HL-60 (cell line): ENCODE results near the gene TMEM140.
"Not testable (repeated sequence)": the region's sequence is repeated elsewhere in the genome, so short reads cannot be mapped to it uniquely, and the experiment has no call there.

Source experiments
- DNase-seq, 2 experiments: peaks; one replicate each; pipeline ENCODE4 v3.0.0-alpha.2; 2010 to 2020; ENCODE audit warnings: low read depth in 1 of 2, low spot score in 1 of 2
- H3K27ac ChIP-seq: fragments of 250-450 bp; sonication (Bioruptor Pico); replicated peaks from 2 replicates; pipeline ENCODE4 v1.5.1; 2020; ENCODE audit warnings: mild to moderate bottlenecking, moderate library complexity
- H3K27me3 ChIP-seq: fragments of 250-450 bp; sonication (Bioruptor Pico); 2 replicates; pipeline ENCODE4 v1.5.1; 2021; ENCODE audit warnings: mild to moderate bottlenecking, moderate library complexity; ENCODE audit not compliant: insufficient read depth, poor library complexity, severe bottlenecking
- H3K4me3 ChIP-seq: replicated peaks from 2 replicates; pipeline ENCODE4 v1.5.1; 2011; ENCODE audit warnings: mild to moderate bottlenecking, control low read depth, low read length; ENCODE audit not compliant: insufficient read depth
- CTCF ChIP-seq: IDR thresholded peaks from one replicate; pipeline ENCODE4 v1.5.1; 2011; ENCODE audit warnings: low read length, control low read depth, inconsistent platforms; ENCODE audit not compliant: insufficient read depth
- GABPA ChIP-seq: IDR thresholded peaks from 2 replicates; pipeline ENCODE4 v1.6.1; 2012; ENCODE audit warnings: low read depth
- POLR2AphosphoS5 ChIP-seq: IDR thresholded peaks from 2 replicates; pipeline ENCODE4 v1.6.1; 2012; ENCODE audit warnings: low read depth
- SPI1 ChIP-seq: IDR thresholded peaks from 2 replicates; pipeline ENCODE4 v1.6.1; 2012; ENCODE audit warnings: low read depth, mild to moderate bottlenecking, borderline replicate concordance
- TF ChIP-seq, protein P1 (sequence below): IDR thresholded peaks from 2 replicates; pipeline ENCODE4 v1.6.1; 2012; ENCODE audit warnings: low read depth; ENCODE audit not compliant: insufficient replicate concordance

The TMEM140 gene

DNA sequence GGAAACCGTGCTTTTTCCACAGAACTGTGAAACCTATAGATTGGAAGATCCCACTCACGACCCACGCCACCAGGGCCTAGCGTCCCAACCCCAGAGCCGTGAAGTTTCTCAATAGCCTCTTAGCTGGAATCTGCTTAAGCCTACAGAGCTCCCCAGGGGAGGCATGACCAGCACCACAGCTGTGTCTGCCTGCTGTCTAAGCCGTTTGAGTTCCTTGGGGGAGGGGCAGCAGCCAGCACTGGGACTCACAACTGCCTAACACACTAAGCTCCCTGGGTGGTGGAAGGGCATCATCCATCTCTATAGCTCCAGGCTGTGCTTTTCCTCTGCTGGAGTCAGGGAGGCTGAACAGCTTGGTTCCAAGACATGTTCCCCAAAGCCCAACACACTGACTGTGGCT lies 26.0 kb upstream of the TMEM140 start:
- no peak for DNase-seq
- TF ChIP-seq, protein P1, sequence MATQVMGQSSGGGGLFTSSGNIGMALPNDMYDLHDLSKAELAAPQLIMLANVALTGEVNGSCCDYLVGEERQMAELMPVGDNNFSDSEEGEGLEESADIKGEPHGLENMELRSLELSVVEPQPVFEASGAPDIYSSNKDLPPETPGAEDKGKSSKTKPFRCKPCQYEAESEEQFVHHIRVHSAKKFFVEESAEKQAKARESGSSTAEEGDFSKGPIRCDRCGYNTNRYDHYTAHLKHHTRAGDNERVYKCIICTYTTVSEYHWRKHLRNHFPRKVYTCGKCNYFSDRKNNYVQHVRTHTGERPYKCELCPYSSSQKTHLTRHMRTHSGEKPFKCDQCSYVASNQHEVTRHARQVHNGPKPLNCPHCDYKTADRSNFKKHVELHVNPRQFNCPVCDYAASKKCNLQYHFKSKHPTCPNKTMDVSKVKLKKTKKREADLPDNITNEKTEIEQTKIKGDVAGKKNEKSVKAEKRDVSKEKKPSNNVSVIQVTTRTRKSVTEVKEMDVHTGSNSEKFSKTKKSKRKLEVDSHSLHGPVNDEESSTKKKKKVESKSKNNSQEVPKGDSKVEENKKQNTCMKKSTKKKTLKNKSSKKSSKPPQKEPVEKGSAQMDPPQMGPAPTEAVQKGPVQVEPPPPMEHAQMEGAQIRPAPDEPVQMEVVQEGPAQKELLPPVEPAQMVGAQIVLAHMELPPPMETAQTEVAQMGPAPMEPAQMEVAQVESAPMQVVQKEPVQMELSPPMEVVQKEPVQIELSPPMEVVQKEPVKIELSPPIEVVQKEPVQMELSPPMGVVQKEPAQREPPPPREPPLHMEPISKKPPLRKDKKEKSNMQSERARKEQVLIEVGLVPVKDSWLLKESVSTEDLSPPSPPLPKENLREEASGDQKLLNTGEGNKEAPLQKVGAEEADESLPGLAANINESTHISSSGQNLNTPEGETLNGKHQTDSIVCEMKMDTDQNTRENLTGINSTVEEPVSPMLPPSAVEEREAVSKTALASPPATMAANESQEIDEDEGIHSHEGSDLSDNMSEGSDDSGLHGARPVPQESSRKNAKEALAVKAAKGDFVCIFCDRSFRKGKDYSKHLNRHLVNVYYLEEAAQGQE: no peak
- TF ChIP-seq SPI1 (no peak), POLR2AphosphoS5 (no peak), GABPA (no peak), CTCF (no peak)
- H3K27me3 ChIP-seq: no peaks in the 10 kb centered on the region
- H3K4me3 ChIP-seq: no peak overlapping the region
- H3K27ac ChIP-seq: no peak overlapping the region

DNA sequence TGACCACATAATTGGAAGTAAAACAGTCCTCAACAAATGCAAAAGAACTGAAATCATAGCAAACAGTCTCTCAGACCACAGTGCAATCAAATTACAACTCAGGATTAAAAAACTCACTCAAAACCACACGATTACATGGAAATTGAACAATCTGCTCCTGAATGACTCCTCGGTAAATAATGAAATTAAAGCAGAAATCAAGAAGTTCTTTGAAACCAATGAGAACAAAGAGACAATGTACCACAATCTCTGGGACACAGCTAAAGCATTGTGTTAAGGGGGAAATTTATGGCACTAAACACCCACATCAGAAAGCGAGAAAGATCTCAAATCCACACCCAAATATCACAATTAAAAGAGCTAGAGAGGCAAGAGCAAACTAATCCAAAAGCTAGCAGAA lies 23.2 kb upstream of the TMEM140 start:
- DNase-seq, H3K27ac ChIP-seq, H3K4me3 ChIP-seq, H3K27me3 ChIP-seq: not testable (repeated sequence)

DNA sequence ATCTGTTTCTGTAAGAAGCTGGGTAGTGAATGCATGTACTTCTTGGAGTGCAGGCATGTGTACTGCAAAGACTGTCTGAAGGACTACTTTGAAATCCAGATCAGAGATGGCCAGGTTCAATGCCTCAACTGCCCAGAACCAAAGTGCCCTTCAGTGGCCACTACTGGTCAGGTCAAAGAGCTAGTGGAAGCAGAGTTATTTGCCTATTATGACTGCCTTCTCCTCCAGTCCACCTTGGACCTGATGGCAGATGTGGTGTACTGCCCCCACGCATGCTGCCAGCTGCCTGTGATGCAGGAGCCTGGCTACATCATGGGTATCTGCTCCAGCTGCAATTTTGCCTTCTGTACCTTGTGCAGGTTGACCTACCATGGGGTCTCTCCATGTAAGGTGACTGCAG lies 18.9 kb upstream of the TMEM140 start:
- TF ChIP-seq POLR2AphosphoS5 (no peak), GABPA (no peak), CTCF (no peak), SPI1 (no peak)
- TF ChIP-seq, protein P1: no peak
- H3K27ac ChIP-seq: no peak overlapping the region
- H3K4me3 ChIP-seq: no peak overlapping the region
- H3K27me3 ChIP-seq: no peaks in the 10 kb centered on the region
- no peak for DNase-seq

- no peaks in the 10 kb centered on the region for H3K27me3 ChIP-seq
- H3K27ac ChIP-seq: no peak overlapping the region
- no peak overlapping the region for H3K4me3 ChIP-seq
- TF ChIP-seq GABPA (no peak), CTCF (no peak), SPI1 (no peak), POLR2AphosphoS5 (no peak)
- TF ChIP-seq, protein P1: no peak
- no peak for DNase-seq
Observed at GRCh38 chr7:135129579-135129978, 18.3 kb upstream of the TMEM140 start.
